Breast epithelium (tissue), 4 donors: ENCODE results near the gene STX18. TPM values are rescaled to one million over a fixed set of nuclear protein-coding genes. Genes with fewer than 3 reads are reported as not detected.
"Not testable (repeated sequence)": the region's sequence is repeated elsewhere in the genome, so short reads cannot be mapped to it uniquely, and the experiment has no call there.

Experiments
- DNase-seq, 2 donors: peaks; one replicate each; pipeline ENCODE4 v3.0.0-alpha.2; 2019; ENCODE audit warnings: low spot score in 2 of 2
- H3K27ac ChIP-seq, 2 donors: fragments of 200-600 bp; sonication (generic) in 1 of 2; one replicate each; pipeline ENCODE4 v1.5.1; 2016 to 2019; ENCODE audit warnings: mild to moderate bottlenecking in 1 of 2
- H3K27me3 ChIP-seq, 2 donors: fragments of 200-600 bp; sonication (generic) in 1 of 2; one replicate each; pipeline versions ENCODE4 v1.5.1 to v1.6.0; 2017 to 2019; ENCODE audit warnings: control low read depth in 1 of 2, mild to moderate bottlenecking in 1 of 2
- H3K36me3 ChIP-seq: fragments of 200-600 bp; one replicate; pipeline ENCODE4 v1.5.1; 2019
- H3K4me1 ChIP-seq, 2 donors: fragments of 200-600 bp; sonication (generic); one replicate each; pipeline ENCODE4 v1.5.1; 2016 to 2019; ENCODE audit warnings: control low read depth in 1 of 2
- H3K4me3 ChIP-seq, 3 donors: fragments of 200-600 bp; sonication (generic); 1 replicate in 2 of 3; 2 replicates in 1 of 3; pipeline ENCODE4 v1.5.1; 2016 to 2019; ENCODE audit warnings: mild to moderate bottlenecking in 3 of 3, moderate library complexity in 2 of 3
- H3K9me3 ChIP-seq, 2 donors: fragments of 200-600 bp; sonication (generic) in 1 of 2; one replicate each; pipeline ENCODE4 v1.5.1; 2016 to 2019; ENCODE audit warnings: control low read depth in 1 of 2
- POLR2A ChIP-seq: fragments of 450-650 bp; IDR thresholded peaks from one replicate; pipeline ENCODE4 v1.6.1; 2016; ENCODE audit warnings: antibody characterized with exemption, mild to moderate bottlenecking, moderate library complexity
- POLR2AphosphoS5 ChIP-seq, 3 donors: sonication (generic); formaldehyde crosslinking; IDR thresholded peaks; one replicate each; pipeline ENCODE4 v1.6.1; 2017; ENCODE audit warnings: antibody characterized with exemption in 3 of 3
- intact Hi-C: fragments of 100-400 bp; cut with DNase I; formaldehyde crosslinking; loops from one replicate; pipeline ENCODE4 v1.15.1; 2023; ENCODE audit warnings: low total_unique reads
- total RNA-seq, 3 donors: library from RNA; depleted of rRNA; stranded (reverse); fragments of >200 nt; gene quantifications; one replicate each; pipeline ENCODE4 v1.1.0, GENCODE V29; 2016
- TF ChIP-seq, protein P1 (sequence below), 3 donors: fragments of 450-650 bp; IDR thresholded peaks; one replicate each; pipeline ENCODE4 v1.5.1; 2016 to 2017; ENCODE audit warnings: antibody characterized with exemption in 3 of 3, mild to moderate bottlenecking in 3 of 3, moderate library complexity in 3 of 3

Gene STX18
- total RNA-seq, 3 donors from 2014 or later: 32.2 to 36.3 (median 32.8) TPM

DNA sequence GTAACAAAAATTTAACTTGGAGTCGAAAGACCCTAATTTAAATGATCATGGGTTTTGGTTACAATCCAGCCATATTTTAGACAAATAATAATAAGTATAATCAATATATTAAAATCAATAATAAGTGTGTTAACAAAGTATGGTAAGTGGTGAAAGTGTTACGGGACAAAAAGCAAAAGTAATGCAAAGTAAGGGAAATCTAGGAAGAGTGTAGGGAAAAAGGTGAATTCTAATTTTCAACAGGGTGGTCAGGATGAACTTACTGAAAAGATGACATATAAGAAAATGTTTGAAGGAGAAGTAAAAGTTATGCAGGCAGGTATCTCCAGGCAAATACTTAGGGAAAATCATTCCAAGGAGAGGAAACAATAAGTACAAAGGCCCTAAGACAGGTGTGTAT, 32.3 kb downstream of the STX18 start:
- no peaks in the 10 kb centered on the region for H3K4me1 ChIP-seq
- TF ChIP-seq POLR2AphosphoS5 (IDR thresholded peaks at IDR 0.05) (no peak), POLR2A (no peak)
- TF ChIP-seq, protein P1, sequence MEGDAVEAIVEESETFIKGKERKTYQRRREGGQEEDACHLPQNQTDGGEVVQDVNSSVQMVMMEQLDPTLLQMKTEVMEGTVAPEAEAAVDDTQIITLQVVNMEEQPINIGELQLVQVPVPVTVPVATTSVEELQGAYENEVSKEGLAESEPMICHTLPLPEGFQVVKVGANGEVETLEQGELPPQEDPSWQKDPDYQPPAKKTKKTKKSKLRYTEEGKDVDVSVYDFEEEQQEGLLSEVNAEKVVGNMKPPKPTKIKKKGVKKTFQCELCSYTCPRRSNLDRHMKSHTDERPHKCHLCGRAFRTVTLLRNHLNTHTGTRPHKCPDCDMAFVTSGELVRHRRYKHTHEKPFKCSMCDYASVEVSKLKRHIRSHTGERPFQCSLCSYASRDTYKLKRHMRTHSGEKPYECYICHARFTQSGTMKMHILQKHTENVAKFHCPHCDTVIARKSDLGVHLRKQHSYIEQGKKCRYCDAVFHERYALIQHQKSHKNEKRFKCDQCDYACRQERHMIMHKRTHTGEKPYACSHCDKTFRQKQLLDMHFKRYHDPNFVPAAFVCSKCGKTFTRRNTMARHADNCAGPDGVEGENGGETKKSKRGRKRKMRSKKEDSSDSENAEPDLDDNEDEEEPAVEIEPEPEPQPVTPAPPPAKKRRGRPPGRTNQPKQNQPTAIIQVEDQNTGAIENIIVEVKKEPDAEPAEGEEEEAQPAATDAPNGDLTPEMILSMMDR (IDR thresholded peaks at IDR 0.05): no peak
- H3K9me3 ChIP-seq: no peaks in the 10 kb centered on the region
- intact Hi-C loops: no loop called here
- H3K27me3 ChIP-seq: no peaks in the 10 kb centered on the region
- H3K36me3 ChIP-seq: no peaks in the 10 kb centered on the region
- no peak overlapping the region for H3K4me3 ChIP-seq
- no peak overlapping the region for H3K27ac ChIP-seq
- no peak for DNase-seq

DNA sequence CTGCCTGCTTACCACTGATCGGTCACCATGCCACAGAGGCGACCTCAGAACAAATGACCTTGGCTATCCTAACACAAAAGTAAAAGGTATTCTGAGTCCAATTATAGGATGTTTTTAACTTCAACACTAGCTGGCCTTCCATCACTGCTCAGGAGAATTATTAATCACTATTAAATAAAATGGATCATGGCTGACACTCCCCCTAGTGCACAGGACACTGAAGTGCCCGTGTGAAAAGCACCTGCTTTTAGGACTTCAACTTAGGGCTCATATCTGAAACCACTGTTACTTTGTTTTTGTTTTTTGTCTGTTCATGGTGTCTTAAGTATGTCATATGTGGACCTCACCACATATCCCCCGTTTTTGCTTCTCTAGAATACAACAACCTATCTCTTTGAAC, 33.9 kb downstream of the STX18 start:
- H3K27ac ChIP-seq: no peak overlapping the region
- no peak for DNase-seq
- intact Hi-C loops: no loop called here
- no peak for TF ChIP-seq POLR2A
- H3K36me3 ChIP-seq: no peaks in the 10 kb centered on the region
- no peaks in the 10 kb centered on the region for H3K4me1 ChIP-seq
- no peaks in the 10 kb centered on the region for H3K9me3 ChIP-seq
- H3K4me3 ChIP-seq: no peak overlapping the region
- no peaks in the 10 kb centered on the region for H3K27me3 ChIP-seq

DNA sequence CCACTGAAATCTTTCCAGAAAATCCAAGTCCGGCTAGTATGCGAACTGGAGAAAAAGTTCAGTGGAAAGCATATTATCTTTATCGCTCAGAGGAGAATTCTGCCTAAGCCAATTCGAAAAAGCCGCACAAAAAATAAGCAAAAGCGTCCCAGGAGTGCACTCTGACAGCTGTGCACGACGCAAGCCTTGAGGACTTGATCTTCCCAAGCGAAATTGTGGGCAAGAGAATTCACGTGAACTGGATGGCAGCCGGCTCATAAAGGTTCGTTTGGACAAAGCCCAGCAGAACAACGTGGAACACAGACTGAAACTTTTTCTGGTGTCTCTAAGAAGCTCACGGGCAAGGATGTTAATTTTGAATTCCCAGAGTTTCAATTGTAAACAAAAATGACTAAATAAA, 34.4 kb downstream of the STX18 start:
- Histone ChIP-seq H3K36me3 (no peaks in the 10 kb centered on the region), H3K27ac (no peak overlapping the region), H3K4me3 (no peak overlapping the region), H3K9me3 (no peaks in the 10 kb centered on the region), H3K4me1 (no peaks in the 10 kb centered on the region), H3K27me3 (no peaks in the 10 kb centered on the region)
- intact Hi-C loops: no loop called here
- TF ChIP-seq POLR2A (no peak), POLR2AphosphoS5 (IDR thresholded peaks at IDR 0.05) (no peak)
- TF ChIP-seq, protein P1 (IDR thresholded peaks at IDR 0.05): no peak
- DNase-seq: no peak

DNA sequence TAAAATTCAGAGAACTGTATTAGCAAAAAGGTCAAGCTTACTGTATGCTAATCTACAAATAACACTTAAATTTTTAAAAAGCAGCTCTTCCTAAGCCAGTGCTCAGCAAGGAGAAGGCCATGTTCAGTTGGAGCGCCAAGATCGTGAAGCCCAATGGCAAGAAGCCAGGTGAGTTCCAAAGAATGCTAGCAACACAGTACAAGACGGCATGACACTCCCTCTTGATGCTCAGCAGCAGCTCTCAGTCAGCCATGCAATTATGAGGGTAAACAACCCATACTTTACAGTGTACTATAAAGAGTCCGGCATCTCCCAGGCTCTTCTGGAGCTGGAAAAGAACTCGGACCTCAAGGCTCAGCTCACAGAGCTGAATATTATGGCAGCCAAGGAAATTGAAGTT, 34.9 kb downstream of the STX18 start:
- Histone ChIP-seq H3K27me3 (no peaks in the 10 kb centered on the region), H3K4me1 (no peaks in the 10 kb centered on the region), H3K9me3 (no peaks in the 10 kb centered on the region), H3K4me3 (no peak overlapping the region), H3K27ac (no peak overlapping the region), H3K36me3 (no peaks in the 10 kb centered on the region)
- DNase-seq: no peak
- intact Hi-C loops: no loop called here
- TF ChIP-seq POLR2A (no peak), POLR2AphosphoS5 (IDR thresholded peaks at IDR 0.05) (no peak)
- TF ChIP-seq, protein P1 (IDR thresholded peaks at IDR 0.05): no peak

DNA sequence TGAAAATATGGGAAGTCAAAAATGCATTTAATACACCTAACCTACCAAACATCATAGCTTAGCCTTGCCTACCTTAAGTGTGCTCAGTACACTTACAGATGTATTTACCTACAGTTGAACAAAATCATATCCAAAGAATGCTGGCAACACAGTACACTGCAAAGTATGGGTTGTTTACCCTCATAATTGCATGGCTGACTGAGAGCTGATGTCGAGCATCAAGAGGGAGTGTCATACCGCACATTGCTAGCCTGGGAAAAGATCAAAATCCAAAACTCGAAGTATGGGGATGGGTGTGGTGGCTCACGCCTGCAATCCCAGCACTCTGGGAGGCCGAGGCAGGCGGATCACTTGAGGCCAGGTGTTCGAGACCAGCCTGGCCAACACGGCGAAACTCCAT, 36.6 kb downstream of the STX18 start:
- H3K27ac ChIP-seq, H3K4me3 ChIP-seq, DNase-seq, H3K27me3 ChIP-seq, H3K36me3 ChIP-seq, H3K9me3 ChIP-seq, H3K4me1 ChIP-seq, intact Hi-C loops: not testable (repeated sequence)

DNA sequence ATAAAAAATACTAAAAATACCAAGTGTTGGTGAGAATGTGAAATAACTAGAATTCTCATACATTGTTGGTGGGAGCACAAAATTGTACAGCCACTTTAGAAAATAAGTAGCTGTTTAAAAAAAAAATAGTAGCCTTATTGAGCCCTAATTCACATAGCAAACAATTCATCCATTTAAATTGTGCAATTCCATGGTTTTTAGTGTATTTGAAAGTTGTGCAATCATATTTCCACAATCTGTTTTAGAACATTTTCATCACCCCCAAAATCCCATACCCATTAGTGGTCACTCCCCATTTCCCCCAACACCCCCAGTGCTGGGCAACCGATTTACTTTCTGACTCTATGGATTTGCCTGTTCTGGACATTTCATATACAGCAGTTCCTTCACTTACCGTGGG, 37.1 kb downstream of the STX18 start:
- Histone ChIP-seq H3K9me3 (no peaks in the 10 kb centered on the region), H3K4me3 (no peak overlapping the region), H3K27ac (no peak overlapping the region), H3K36me3 (no peaks in the 10 kb centered on the region), H3K27me3 (no peaks in the 10 kb centered on the region), H3K4me1 (no peaks in the 10 kb centered on the region)
- intact Hi-C loops: no loop called here
- DNase-seq: no peak
- TF ChIP-seq POLR2AphosphoS5 (IDR thresholded peaks at IDR 0.05): no peak
- TF ChIP-seq, protein P1 (IDR thresholded peaks at IDR 0.05): no peak
- TF ChIP-seq POLR2A: no peak
